ENCODE results near the gene GALC. TPM values are rescaled to one million over a fixed set of nuclear protein-coding genes. Genes with fewer than 3 reads are reported as not detected.

The GALC gene
- total RNA-seq, 1 experiment from 2014 or later, result 10.7 TPM

- H3K9me3 Mint-ChIP-seq, result no peaks in the 10 kb centered on the region
- H3K4me3 Mint-ChIP-seq, result no peak overlapping the region
- POLR2A ChIA-PET, result no interaction called here
- no peak for TF ChIP-seq PRDM15 (CRISPR knock-in tag; IDR thresholded peaks at IDR 0.05)
- TF ChIP-seq MYBL2 (CRISPR knock-in tag; IDR thresholded peaks at IDR 0.05), result no peak
- no peak for TF ChIP-seq CDX4 (CRISPR knock-in tag; IDR thresholded peaks at IDR 0.05; ENCODE audit: borderline replicate concordance)
- TF ChIP-seq ZBTB21 (CRISPR knock-in tag; IDR thresholded peaks at IDR 0.05; ENCODE audit: borderline replicate concordance), result no peak
- TF ChIP-seq ELF4 (CRISPR knock-in tag; IDR thresholded peaks at IDR 0.05; ENCODE audit: low read depth), result no peak
- no peak for TF ChIP-seq EMX1 (CRISPR knock-in tag; IDR thresholded peaks at IDR 0.05)
- TF ChIP-seq, protein P1, sequence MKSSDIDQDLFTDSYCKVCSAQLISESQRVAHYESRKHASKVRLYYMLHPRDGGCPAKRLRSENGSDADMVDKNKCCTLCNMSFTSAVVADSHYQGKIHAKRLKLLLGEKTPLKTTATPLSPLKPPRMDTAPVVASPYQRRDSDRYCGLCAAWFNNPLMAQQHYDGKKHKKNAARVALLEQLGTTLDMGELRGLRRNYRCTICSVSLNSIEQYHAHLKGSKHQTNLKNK (CRISPR knock-in tag; IDR thresholded peaks at IDR 0.05), result no peak
- TF ChIP-seq FOXP1 (CRISPR knock-in tag; IDR thresholded peaks at IDR 0.05; ENCODE audit: borderline replicate concordance), result no peak
- no peak for TF ChIP-seq OVOL2 (CRISPR knock-in tag; IDR thresholded peaks at IDR 0.05; ENCODE audit: borderline replicate concordance)
- TF ChIP-seq CBFB (CRISPR knock-in tag; IDR thresholded peaks at IDR 0.05; ENCODE audit: low read depth), result no peak
- TF ChIP-seq, protein P2, sequence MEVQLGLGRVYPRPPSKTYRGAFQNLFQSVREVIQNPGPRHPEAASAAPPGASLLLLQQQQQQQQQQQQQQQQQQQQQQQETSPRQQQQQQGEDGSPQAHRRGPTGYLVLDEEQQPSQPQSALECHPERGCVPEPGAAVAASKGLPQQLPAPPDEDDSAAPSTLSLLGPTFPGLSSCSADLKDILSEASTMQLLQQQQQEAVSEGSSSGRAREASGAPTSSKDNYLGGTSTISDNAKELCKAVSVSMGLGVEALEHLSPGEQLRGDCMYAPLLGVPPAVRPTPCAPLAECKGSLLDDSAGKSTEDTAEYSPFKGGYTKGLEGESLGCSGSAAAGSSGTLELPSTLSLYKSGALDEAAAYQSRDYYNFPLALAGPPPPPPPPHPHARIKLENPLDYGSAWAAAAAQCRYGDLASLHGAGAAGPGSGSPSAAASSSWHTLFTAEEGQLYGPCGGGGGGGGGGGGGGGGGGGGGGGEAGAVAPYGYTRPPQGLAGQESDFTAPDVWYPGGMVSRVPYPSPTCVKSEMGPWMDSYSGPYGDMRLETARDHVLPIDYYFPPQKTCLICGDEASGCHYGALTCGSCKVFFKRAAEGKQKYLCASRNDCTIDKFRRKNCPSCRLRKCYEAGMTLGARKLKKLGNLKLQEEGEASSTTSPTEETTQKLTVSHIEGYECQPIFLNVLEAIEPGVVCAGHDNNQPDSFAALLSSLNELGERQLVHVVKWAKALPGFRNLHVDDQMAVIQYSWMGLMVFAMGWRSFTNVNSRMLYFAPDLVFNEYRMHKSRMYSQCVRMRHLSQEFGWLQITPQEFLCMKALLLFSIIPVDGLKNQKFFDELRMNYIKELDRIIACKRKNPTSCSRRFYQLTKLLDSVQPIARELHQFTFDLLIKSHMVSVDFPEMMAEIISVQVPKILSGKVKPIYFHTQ (CRISPR knock-in tag; IDR thresholded peaks at IDR 0.05), result no peak
- TF ChIP-seq CREB1 (CRISPR knock-in tag; IDR thresholded peaks at IDR 0.05), result no peak
- no peak for TF ChIP-seq NR3C1 (CRISPR knock-in tag; conservative IDR thresholded peaks at IDR 0.05; ENCODE audit: low read depth)
- no peak for TF ChIP-seq TEAD4 (CRISPR knock-in tag; IDR thresholded peaks at IDR 0.05)
- TF ChIP-seq NFYB (CRISPR knock-in tag; conservative IDR thresholded peaks at IDR 0.05; ENCODE audit: low read depth), result no peak
- no peak for TF ChIP-seq ATF2 (CRISPR knock-in tag; IDR thresholded peaks at IDR 0.05; ENCODE audit: borderline replicate concordance, low read depth)
- no peak for TF ChIP-seq ZNF396 (CRISPR knock-in tag; IDR thresholded peaks at IDR 0.05; ENCODE audit: borderline replicate concordance)
- TF ChIP-seq ZNF138 (CRISPR knock-in tag; conservative IDR thresholded peaks at IDR 0.05), result no peak
- TF ChIP-seq MLX (CRISPR knock-in tag; IDR thresholded peaks at IDR 0.05), result no peak
- DNase-seq (ENCODE audit: low spot score), result no peak
- H3K27ac Mint-ChIP-seq, result no peak overlapping the region
- ATAC-seq, result no peak
- H3K36me3 Mint-ChIP-seq, result no peaks in the 10 kb centered on the region
- no peaks in the 10 kb centered on the region for H3K4me1 Mint-ChIP-seq
- CTCF ChIA-PET, result interaction anchor here (1.1 to 1.3 kb wide), 2 partner anchors 10 to 93 kb away, joined by 4 to 7 read pairs; no protein-coding TSS in a partner anchor
- no peaks in the 10 kb centered on the region for H3K27me3 Mint-ChIP-seq (ENCODE audit: low read depth)
These were observed 94.7 kb downstream of the GALC start for GRCh38 chr14:87898301-87898700.

Measured in WTC11 (cell line).